ENCODE results near the gene PTX3. TPM values are rescaled to one million over a fixed set of nuclear protein-coding genes. Genes with fewer than 3 reads are reported as not detected.

The PTX3 gene
- total RNA-seq, 8 experiments from 2014 or later: 0.36 to 28.9 (median 5.4) TPM

DNA sequence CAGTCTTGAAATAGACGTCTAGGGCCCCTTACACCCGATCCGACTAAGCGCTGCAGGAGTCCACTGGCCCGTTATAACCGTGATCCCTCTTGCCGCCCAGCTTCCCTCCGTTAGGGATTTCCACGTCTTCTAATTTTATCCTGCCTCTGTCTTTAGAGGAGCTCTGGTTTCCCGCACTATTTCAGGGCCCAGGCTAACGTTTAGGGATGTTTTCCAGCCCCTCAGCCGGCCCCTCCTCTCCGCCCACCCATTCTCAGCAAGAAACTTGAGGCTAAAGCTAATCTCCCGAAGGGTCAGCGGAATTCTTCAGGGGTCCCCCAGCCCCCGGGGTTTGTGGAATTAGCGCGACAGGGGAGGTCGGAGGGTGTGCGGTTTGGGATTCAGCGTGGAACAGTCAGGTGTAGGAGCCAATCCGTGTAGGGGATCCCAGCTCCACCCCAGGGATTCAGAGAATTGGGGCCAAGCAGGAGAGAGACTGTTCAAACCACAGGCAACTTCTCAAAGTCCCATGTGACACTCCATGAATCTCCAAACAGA lies 1.6 kb downstream of the PTX3 start:
- H3K27ac ChIP-seq: peak overlapping the region; percentile 31 to 75
- peak overlapping the region; percentile 43 to 56 (median 51) for H3K4me3 ChIP-seq
- H3K4me1 ChIP-seq (replicated peaks in 1 of 2): peaks cover 0 to 3% of the 10 kb centered on the region in 2 donors
- ATAC-seq (replicated peaks in 6 of 8): no peak
- in situ Hi-C loops (cut with MboI; ENCODE audit: low pct_unique_long_range_greater_than_20kb in 2 of 9, low sequenced_read_pairs in 9 of 9, unreplicated experiment in 9 of 9): no loop called here
- 0 to 5% (median 0%) methylated on average over 2 to 11 of the region's 22 CpGs; no CpG with 5 or more reads in 4 of the 10 experiments for WGBS, 10 experiments

DNA sequence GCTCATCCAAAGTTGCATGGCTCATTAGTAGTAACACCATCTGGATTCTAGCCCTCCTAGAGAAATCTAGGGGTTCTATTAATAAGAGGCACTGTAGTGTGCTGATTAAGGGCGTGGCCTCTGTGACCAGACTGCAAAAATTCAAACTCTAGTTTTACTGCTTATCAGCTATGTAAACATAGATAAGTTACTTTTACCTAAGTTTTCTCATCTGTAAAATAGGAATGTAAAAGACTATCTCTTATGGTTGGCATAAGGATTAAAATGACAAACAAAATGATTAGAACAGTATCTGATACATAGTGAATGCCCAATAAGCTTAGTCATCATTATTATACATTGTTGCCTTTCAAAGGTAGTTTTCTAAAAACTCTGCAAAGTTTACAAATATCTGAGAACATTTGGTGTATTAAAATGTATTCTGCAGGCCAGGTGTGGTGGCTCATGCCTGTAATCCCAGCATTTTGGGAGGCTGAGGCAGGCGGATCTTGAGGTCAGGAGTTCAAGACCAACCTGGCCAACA lies 4.5 kb downstream of the PTX3 start:
- WGBS, 10 experiments: 86 to 100% (median 100%) methylated on average over 1 to 2 of the region's 2 CpGs; no CpG with 5 or more reads in 3 of the 10 experiments
- in situ Hi-C loops (cut with MboI; ENCODE audit: low pct_unique_long_range_greater_than_20kb in 2 of 9, low sequenced_read_pairs in 9 of 9, unreplicated experiment in 9 of 9): no loop called here
- Histone ChIP-seq H3K4me1 (replicated peaks in 1 of 2) (peaks cover 0 to 3% of the 10 kb centered on the region in 2 donors), H3K4me3 (no peak overlapping the region), H3K27ac (no peak overlapping the region)
- no peak for ATAC-seq (replicated peaks in 6 of 8)

DNA sequence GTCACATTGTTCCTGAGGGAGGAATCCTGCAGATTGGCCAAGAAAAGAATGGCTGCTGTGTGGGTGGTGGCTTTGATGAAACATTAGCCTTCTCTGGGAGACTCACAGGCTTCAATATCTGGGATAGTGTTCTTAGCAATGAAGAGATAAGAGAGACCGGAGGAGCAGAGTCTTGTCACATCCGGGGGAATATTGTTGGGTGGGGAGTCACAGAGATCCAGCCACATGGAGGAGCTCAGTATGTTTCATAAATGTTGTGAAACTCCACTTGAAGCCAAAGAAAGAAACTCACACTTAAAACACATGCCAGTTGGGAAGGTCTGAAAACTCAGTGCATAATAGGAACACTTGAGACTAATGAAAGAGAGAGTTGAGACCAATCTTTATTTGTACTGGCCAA lies 6.1 kb downstream of the PTX3 start:
- peak in 1 of 8 experiments; percentile 51 for ATAC-seq (replicated peaks in 6 of 8)
- no peaks in the 10 kb centered on the region for H3K4me1 ChIP-seq (replicated peaks in 1 of 2)
- 0 to 100% (median 80%) methylated on average over 1 to 2 of the region's 2 CpGs; no CpG with 5 or more reads in 3 of the 10 experiments for WGBS, 10 experiments
- H3K27ac ChIP-seq: no peak overlapping the region
- H3K4me3 ChIP-seq: no peak overlapping the region
- in situ Hi-C loops (cut with MboI; ENCODE audit: low pct_unique_long_range_greater_than_20kb in 2 of 9, low sequenced_read_pairs in 9 of 9, unreplicated experiment in 9 of 9): no loop called here

DNA sequence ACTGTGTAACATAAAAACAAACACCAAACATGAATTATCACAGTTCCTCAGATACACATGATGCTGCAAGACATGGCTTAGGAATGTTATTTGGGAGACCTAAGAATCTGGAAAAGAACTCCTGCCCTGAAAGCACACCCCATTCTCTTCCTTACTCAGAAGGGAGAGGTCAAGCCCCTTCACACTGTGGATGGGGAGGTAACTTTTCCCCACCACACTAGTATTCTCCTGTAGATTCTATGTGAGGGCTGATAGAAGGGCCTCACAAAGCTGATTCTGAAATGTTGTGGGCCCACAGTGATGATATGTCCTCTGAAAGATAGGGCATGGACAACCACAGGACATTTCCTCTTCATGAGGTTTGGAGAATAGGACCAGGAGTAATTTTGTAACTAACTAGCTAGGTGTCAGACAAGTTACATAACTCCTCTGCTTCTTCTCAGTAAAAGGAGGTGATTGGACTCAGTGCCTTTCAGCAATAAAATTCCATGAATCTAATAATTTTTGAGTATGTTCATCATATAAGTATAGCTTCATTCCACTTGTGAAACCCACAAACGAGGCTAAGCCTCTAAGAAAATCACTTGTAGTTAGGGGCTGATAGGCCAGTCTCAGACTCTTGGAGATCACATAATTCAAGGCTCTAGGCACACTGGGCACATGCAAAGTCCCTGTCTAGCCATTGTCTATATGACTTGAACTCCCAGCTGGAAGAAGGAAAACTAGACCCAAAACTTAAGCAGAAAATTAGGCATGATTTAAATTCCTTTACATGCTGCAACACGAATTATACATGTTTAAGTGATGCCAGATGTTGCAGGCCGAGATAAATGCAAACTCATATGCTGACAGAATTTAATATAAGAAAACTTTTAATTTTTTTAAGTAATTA lies 7.5 kb downstream of the PTX3 start:
- no peak for ATAC-seq (replicated peaks in 6 of 8)
- H3K27ac ChIP-seq: no peak overlapping the region
- in situ Hi-C loops (cut with MboI; ENCODE audit: low pct_unique_long_range_greater_than_20kb in 2 of 9, low sequenced_read_pairs in 9 of 9, unreplicated experiment in 9 of 9): no loop called here
- H3K4me3 ChIP-seq: no peak overlapping the region
- no peaks in the 10 kb centered on the region for H3K4me1 ChIP-seq (replicated peaks in 1 of 2)
- WGBS, 10 experiments: 0 to 100% (median 88%) methylated on average over 1 to 3 of the region's 3 CpGs

DNA sequence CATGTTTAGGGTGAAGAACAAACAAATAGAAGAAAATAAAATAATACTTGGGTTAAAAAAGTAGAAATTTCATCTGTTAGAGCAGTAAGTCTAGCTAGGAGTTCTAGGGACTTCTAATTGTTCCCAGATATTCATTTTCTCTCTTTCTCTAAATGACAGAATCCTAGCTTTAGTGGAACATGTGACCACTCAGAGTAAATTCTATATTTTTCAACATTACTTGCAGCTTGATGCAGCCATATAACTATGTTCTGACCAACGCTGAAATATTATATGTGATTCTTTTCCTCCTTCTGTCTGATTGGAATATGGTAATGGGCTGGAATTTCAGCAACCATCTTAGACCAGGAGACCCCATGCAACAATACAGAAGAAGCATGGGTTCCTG lies 8.1 kb downstream of the PTX3 start:
- Histone ChIP-seq H3K4me1 (replicated peaks in 1 of 2) (no peaks in the 10 kb centered on the region), H3K4me3 (no peak overlapping the region), H3K27ac (no peak overlapping the region)
- WGBS, 10 experiments: 13 to 100% (median 76%) methylated on average over 1 of the region's 1 CpG; no CpG with 5 or more reads in 2 of the 10 experiments
- no peak for ATAC-seq (replicated peaks in 6 of 8)
- in situ Hi-C loops (cut with MboI; ENCODE audit: low pct_unique_long_range_greater_than_20kb in 2 of 9, low sequenced_read_pairs in 9 of 9, unreplicated experiment in 9 of 9): no loop called here

DNA sequence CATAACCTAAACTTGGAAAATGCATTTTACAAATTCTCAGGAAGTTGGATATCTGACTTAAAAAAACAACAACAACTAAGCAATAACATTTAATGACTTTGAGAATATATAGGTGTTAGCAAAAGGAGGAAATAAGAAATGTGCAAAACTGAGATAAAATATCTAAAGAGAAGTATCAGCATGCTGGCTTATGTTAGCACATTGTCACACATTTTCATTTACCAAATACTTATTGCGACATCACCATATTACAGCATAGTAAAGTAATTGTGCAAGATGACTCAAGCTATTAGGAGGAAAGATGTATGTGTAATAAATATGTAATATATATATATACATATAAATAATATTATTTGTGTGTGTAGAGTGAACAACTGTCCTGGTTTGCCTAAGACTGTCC lies 9.2 kb downstream of the PTX3 start:
- ATAC-seq (replicated peaks in 6 of 8): no peak
- Histone ChIP-seq H3K4me3 (no peak overlapping the region), H3K27ac (no peak overlapping the region), H3K4me1 (replicated peaks in 1 of 2) (no peaks in the 10 kb centered on the region)
- in situ Hi-C loops (cut with MboI; ENCODE audit: low pct_unique_long_range_greater_than_20kb in 2 of 9, low sequenced_read_pairs in 9 of 9, unreplicated experiment in 9 of 9): no loop called here
- 82 to 100% (median 100%) methylated on average over 1 of the region's 1 CpG; no CpG with 5 or more reads in 5 of the 10 experiments for WGBS, 10 experiments

DNA sequence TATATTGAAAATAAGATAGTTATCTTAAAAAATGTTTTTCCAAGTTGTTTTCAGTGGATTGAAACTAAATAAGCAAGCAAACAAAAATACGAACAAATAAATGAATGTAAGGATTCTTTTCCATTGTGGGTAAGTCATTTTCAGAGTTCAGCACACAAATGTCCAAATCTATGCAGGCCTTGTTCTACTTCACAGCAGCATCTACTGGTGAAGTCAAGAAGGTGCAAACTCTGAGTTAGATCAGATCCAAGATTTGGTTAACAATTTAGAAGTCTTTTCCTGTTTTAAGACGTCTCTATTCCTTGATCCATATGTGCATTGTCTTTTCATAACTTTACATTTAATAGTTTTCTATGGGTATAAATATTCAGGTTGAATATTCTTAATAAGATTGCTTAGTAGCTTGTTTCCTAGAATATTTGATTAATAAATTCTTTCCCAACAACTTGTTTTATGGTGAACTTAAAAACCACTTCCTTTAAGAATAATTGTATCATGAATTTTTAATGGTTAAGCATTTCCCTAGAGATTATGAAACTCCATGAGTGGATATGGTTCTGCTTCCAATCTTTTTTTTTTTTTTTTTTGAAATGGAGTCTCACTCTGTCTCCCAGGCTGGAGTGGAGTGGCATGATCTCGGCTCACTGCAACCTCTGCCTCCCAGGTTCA lies 10.5 kb downstream of the PTX3 start:
- peak in 3 of 8 experiments; percentile 55 to 72 (median 68) for ATAC-seq (replicated peaks in 6 of 8)
- in situ Hi-C loops (cut with MboI; ENCODE audit: low pct_unique_long_range_greater_than_20kb in 2 of 9, low sequenced_read_pairs in 9 of 9, unreplicated experiment in 9 of 9): no loop called here
- Histone ChIP-seq H3K4me1 (replicated peaks in 1 of 2) (no peaks in the 10 kb centered on the region), H3K4me3 (no peak overlapping the region), H3K27ac (no peak overlapping the region)
- 0 to 93% (median 74%) methylated on average over 1 to 3 of the region's 3 CpGs; no CpG with 5 or more reads in 1 of the 10 experiments for WGBS, 10 experiments

DNA sequence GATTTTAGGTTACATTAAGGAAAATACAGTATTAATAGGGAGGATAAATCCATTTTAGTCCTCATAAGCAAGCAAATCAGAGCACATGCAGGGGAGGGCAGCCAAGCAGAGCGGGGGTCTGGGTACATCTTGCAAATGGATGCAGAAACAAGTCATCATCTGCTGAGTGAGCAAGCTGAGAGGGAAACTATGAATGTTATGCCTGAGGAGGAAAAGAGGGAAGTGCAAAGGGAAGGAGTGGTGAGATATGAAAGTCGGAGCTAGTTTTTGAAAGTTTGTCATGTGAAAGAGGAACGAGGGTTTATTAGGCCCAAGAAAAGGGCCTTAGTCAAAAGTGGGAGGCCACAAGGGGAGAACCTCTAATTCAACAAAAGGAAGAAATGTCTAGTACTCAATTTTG lies 15.4 kb downstream of the PTX3 start:
- Histone ChIP-seq H3K4me1 (replicated peaks in 1 of 2) (no peaks in the 10 kb centered on the region), H3K4me3 (no peak overlapping the region), H3K27ac (no peak overlapping the region)
- 48 to 94% (median 78%) methylated on average over 1 to 3 of the region's 3 CpGs; no CpG with 5 or more reads in 1 of the 10 experiments for WGBS, 10 experiments
- no peak for ATAC-seq (replicated peaks in 6 of 8)
- in situ Hi-C loops (cut with MboI; ENCODE audit: low pct_unique_long_range_greater_than_20kb in 2 of 9, low sequenced_read_pairs in 9 of 9, unreplicated experiment in 9 of 9): no loop called here

DNA sequence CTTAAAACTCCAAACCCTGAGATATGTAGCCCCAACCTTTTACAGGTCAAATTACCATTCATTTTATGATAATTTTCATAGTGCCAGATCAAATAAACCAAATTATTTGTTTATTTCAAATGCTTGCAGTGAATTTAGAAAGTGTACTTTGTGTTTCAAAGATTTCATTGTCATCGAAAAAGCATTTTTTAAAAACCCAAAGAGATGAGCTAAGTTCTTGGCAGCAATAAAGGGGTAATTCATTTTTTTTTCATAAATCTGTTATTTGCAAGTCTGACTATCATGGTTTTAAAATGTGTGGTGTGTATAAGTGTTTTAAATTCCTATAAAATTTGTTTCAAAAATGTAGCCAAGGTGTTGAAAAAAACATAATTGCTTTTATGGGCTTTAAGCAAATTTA lies 17.2 kb downstream of the PTX3 start:
- in situ Hi-C loops (cut with MboI; ENCODE audit: low pct_unique_long_range_greater_than_20kb in 2 of 9, low sequenced_read_pairs in 9 of 9, unreplicated experiment in 9 of 9): no loop called here
- 25 to 100% (median 83%) methylated on average over 1 of the region's 1 CpG; no CpG with 5 or more reads in 1 of the 10 experiments for WGBS, 10 experiments
- Histone ChIP-seq H3K27ac (no peak overlapping the region), H3K4me3 (no peak overlapping the region), H3K4me1 (replicated peaks in 1 of 2) (no peaks in the 10 kb centered on the region)
- ATAC-seq (replicated peaks in 6 of 8): no peak

DNA sequence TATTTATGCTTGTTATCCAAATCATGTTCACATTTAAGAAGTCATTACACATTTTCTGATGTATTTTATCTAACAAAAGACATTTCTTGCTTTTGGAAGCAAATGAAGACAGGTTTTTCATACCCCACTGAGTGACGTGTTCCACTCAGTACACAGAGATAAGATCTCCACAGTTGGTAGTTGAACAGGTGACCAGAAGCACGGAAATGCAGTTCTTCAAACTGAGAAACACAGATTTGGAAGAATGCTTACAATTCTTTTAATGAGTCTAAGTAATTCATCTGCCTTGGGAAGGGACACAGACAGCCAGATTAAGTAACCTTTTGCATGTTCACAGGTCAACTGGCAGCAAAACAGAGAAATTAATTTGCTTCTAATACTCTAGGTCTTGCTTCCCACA lies 23.1 kb downstream of the PTX3 start:
- WGBS, 10 experiments: 64 to 100% (median 97%) methylated on average over 1 to 2 of the region's 2 CpGs
- no peak for ATAC-seq (replicated peaks in 6 of 8)
- no peak overlapping the region for H3K4me3 ChIP-seq
- H3K4me1 ChIP-seq (replicated peaks in 1 of 2): no peaks in the 10 kb centered on the region
- no peak overlapping the region for H3K27ac ChIP-seq
- in situ Hi-C loops (cut with MboI; ENCODE audit: low pct_unique_long_range_greater_than_20kb in 2 of 9, low sequenced_read_pairs in 9 of 9, unreplicated experiment in 9 of 9): no loop called here

DNA sequence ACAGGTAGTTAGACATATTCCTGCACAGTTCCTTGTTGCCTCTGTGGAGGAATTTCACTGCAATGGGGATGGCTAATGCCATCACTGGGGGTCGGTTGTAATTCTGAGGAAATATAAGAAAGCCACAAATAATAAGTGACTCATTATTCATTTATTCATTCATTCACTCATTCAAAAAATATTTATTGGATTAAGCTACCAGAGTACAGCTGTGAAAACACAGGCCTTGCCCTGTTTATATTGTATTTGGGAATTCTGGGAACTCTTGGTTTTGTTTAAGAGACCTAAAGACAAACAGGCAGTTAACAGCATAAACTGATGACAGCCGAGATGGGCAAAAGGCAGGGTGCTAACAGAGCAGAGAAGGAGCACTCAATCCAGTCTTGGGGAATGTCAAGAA lies 23.6 kb downstream of the PTX3 start:
- ATAC-seq (replicated peaks in 6 of 8): peak in 3 of 8 experiments; percentile 37 to 93 (median 44)
- H3K4me3 ChIP-seq: no peak overlapping the region
- WGBS, 10 experiments: 0 to 100% (median 83%) methylated on average over 1 to 2 of the region's 2 CpGs; no CpG with 5 or more reads in 1 of the 10 experiments

DNA sequence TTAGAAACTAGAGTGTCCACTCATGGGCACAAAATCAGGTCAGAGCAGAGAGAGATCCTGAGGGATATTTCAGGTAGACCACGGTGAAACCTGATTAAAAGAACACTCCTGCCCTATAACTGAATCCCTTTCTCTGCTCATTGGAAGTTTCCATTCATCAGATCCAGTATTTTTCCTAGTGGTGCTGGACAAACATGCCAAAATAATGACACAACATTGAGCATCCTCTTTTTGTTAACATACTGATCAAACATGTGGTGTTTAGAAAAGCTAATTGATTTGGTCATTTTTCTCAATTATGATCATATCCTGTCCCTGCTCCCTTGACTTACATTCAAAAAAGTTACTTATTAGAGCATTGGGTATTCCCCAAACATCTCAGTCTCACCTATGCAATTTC lies 27.2 kb downstream of the PTX3 start:
- WGBS, 10 experiments: 40 to 100% (median 80%) methylated on average over 1 of the region's 1 CpG; no CpG with 5 or more reads in 7 of the 10 experiments
- no peak for ATAC-seq (replicated peaks in 6 of 8)
- H3K4me3 ChIP-seq: no peak overlapping the region
- no peak overlapping the region for H3K27ac ChIP-seq
- H3K4me1 ChIP-seq (replicated peaks in 1 of 2): no peaks in the 10 kb centered on the region
- in situ Hi-C loops (cut with MboI; ENCODE audit: low pct_unique_long_range_greater_than_20kb in 2 of 9, low sequenced_read_pairs in 9 of 9, unreplicated experiment in 9 of 9): no loop called here

More for the DNA sequence above, 23.6 kb downstream of the PTX3 start:
- Histone ChIP-seq H3K27ac (no peak overlapping the region), H3K4me1 (replicated peaks in 1 of 2) (no peaks in the 10 kb centered on the region)
- in situ Hi-C loops (cut with MboI; ENCODE audit: low pct_unique_long_range_greater_than_20kb in 2 of 9, low sequenced_read_pairs in 9 of 9, unreplicated experiment in 9 of 9): no loop called here

DNA sequence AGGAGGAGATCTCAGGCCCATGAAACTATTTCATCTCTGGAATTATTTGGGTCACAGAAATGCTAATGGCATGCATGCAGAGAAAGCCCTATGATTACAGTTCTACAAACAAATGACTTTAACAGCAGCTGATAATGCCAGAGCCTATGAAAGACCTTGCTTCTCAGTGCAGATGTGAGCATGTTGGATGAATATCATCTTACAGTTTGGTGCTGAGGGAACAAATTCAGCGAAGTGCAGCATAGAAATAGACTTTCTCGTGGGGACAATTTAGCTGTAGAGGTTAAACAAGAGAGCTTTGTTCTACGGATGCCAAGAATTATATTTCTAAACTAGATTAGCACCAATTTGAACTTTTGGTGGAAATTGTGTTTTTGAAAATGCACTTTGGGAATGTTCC lies 27.7 kb downstream of the PTX3 start:
- Histone ChIP-seq H3K4me3 (no peak overlapping the region), H3K4me1 (replicated peaks in 1 of 2) (no peaks in the 10 kb centered on the region), H3K27ac (no peak overlapping the region)
- ATAC-seq (replicated peaks in 6 of 8): peak in 2 of 8 experiments; percentile 38 to 70
- whole genome bisulfite sequencing, 10 experiments: 60 to 100% (median 96%) methylated on average over 1 to 3 of the region's 3 CpGs; no CpG with 5 or more reads in 2 of the 10 experiments
- in situ Hi-C loops (cut with MboI; ENCODE audit: low pct_unique_long_range_greater_than_20kb in 2 of 9, low sequenced_read_pairs in 9 of 9, unreplicated experiment in 9 of 9): no loop called here

Measured in motor neuron (in vitro differentiated cells).